ENCODE measurements around the gene ATG16L1.

Gene ATG16L1

GRCh38 chr2:233258211-233258610 is 6.7 kb downstream of the ATG16L1 start:
- TF ChIP-seq, protein P1, sequence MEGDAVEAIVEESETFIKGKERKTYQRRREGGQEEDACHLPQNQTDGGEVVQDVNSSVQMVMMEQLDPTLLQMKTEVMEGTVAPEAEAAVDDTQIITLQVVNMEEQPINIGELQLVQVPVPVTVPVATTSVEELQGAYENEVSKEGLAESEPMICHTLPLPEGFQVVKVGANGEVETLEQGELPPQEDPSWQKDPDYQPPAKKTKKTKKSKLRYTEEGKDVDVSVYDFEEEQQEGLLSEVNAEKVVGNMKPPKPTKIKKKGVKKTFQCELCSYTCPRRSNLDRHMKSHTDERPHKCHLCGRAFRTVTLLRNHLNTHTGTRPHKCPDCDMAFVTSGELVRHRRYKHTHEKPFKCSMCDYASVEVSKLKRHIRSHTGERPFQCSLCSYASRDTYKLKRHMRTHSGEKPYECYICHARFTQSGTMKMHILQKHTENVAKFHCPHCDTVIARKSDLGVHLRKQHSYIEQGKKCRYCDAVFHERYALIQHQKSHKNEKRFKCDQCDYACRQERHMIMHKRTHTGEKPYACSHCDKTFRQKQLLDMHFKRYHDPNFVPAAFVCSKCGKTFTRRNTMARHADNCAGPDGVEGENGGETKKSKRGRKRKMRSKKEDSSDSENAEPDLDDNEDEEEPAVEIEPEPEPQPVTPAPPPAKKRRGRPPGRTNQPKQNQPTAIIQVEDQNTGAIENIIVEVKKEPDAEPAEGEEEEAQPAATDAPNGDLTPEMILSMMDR (conservative IDR thresholded peaks at IDR 0.05): no peak
- no peak for TF ChIP-seq ZFX (IDR thresholded peaks at IDR 0.05)
- H3K27ac ChIP-seq: no peak overlapping the region

GRCh38 chr2:233259730-233260129 is 8.3 kb downstream of the ATG16L1 start:
- TF ChIP-seq, protein P1 (conservative IDR thresholded peaks at IDR 0.05): no peak
- no peak for TF ChIP-seq ZFX (IDR thresholded peaks at IDR 0.05)
- no peak overlapping the region for H3K27ac ChIP-seq

GRCh38 chr2:233260661-233261060 is 9.2 kb downstream of the ATG16L1 start:
- no peak overlapping the region for H3K27ac ChIP-seq
- no peak for TF ChIP-seq ZFX (IDR thresholded peaks at IDR 0.05)
- TF ChIP-seq, protein P1 (conservative IDR thresholded peaks at IDR 0.05): no peak

DNA sequence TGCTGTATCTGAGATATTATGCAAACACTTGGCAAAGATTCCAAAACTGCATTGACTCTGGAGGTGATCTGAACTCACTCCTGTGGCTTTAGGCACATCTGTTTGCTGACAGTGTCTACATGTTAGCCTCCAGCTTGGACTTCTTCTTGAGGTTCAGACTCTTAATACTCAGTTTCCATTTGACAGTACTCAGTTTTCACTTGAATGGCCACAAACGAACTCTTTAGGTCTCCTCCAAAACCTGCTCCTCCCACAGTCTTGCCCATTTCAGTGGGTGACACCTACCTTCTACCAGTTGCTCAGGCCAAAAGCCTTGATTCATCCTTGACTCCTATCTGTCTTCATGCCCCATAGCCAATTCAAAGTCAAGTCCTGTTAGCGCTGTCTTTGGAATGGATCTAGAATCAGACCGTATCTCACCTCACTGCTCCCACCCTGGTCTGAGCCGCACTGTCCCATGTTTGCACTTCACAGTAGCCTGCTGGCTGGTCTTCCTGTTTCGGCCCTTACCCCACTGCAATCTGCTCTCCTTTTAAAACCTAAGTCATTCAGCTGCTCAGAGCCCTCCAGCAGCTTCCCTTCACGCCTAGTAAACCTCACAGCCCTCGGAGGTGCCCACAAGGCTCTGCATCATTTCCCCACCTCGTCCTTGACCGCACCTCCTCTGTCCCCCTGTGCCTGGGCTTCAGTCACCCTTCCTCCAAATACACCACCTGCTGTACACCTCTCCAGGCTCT is 10.5 kb downstream of the ATG16L1 start:
- H3K27ac ChIP-seq: no peak overlapping the region
- TF ChIP-seq, protein P1 (conservative IDR thresholded peaks at IDR 0.05): no peak
- no peak for TF ChIP-seq ZFX (IDR thresholded peaks at IDR 0.05)

DNA sequence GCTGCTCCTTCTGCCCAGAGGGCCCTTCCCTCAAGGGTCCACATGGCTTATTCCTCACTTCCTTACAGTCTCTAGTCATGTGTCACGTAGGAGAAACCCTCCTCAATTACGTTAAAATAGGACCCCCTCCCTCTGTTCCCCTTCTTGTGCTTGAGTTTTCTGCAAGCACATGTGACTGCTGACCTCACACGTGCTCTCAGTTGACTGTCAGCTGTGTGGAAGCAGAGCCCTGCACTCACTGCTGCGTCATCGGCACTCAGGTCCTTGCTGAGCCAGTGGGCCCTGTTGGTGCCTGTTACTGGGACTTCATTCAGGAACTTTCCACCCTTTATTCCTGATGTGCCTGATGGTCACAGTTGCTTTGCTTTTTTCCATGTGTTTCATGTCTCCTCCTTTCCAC is 11.1 kb downstream of the ATG16L1 start:
- TF ChIP-seq, protein P1 (conservative IDR thresholded peaks at IDR 0.05): no peak
- no peak for TF ChIP-seq ZFX (IDR thresholded peaks at IDR 0.05)
- no peak overlapping the region for H3K27ac ChIP-seq

GRCh38 chr2:233263045-233263570 is 11.6 kb downstream of the ATG16L1 start:
- H3K27ac ChIP-seq: no peak overlapping the region
- no peak for TF ChIP-seq ZFX (IDR thresholded peaks at IDR 0.05)
- TF ChIP-seq, protein P1 (conservative IDR thresholded peaks at IDR 0.05): no peak

DNA sequence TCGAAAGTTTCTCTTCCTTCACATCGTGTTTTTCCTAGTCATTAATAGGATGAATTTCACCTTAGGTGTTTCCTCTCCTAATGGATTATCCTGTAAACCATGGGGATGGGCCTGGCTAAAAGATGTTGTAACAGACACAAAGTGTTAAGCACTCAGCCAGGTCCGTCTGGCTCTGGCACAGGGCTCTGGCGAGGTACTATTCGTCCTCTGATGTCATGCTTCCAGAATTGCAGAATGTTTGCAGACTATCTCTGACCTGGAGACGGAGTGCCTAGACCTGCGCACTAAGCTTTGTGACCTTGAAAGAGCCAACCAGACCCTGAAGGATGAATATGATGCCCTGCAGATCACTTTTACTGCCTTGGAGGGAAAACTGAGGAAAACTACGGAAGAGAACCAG is 13.2 kb downstream of the ATG16L1 start:
- no peak overlapping the region for H3K27ac ChIP-seq
- TF ChIP-seq, protein P1 (conservative IDR thresholded peaks at IDR 0.05): no peak
- no peak for TF ChIP-seq ZFX (IDR thresholded peaks at IDR 0.05)

All from C4-2B (cell line).